ENCODE data around the gene ASB1. TPM values are rescaled to one million over a fixed set of nuclear protein-coding genes. Genes with fewer than 3 reads are reported as not detected.

Gene ASB1
- total and polyA plus RNA-seq, 5 donors, result 46.0 to 74.8 (median 65.5) TPM

GRCh38 chr2:238487652-238488346 is 61.1 kb downstream of the ASB1 start:
- Histone ChIP-seq H3K4me1 (ENCODE audit: control insufficient read depth, insufficient read depth, low read length) (no peaks in the 10 kb centered on the region), H3K27ac (ENCODE audit: low read length) (no peak overlapping the region), H3K4me3 (ENCODE audit: low read length) (no peak overlapping the region), H3K27me3 (ENCODE audit: control insufficient read depth, insufficient read depth) (no peaks in the 10 kb centered on the region), H3K9me3 (ENCODE audit: control insufficient read depth, low read length) (no peaks in the 10 kb centered on the region)
- intact Hi-C loops (cut with DNase I), result no loop called here
- DNase-seq (no peak), ATAC-seq (no peak)
- WGBS, result 87% methylated on average over 12 of the region's 12 CpGs

- ATAC-seq, result no peak
- intact Hi-C loops (cut with DNase I), result no loop called here
- Histone ChIP-seq H3K9me3 (ENCODE audit: control insufficient read depth, low read length) (no peaks in the 10 kb centered on the region), H3K27ac (ENCODE audit: low read length) (no peak overlapping the region), H3K27me3 (ENCODE audit: control insufficient read depth, insufficient read depth) (no peaks in the 10 kb centered on the region), H3K4me1 (ENCODE audit: control insufficient read depth, insufficient read depth, low read length) (no peaks in the 10 kb centered on the region), H3K4me3 (ENCODE audit: low read length) (no peak overlapping the region)
- 85% methylated on average over 10 of the region's 10 CpGs for WGBS
- DNase-seq, result no peak
Measured at GRCh38 chr2:238488347-238488826, 61.7 kb downstream of the ASB1 start.

GRCh38 chr2:238489431-238489830 is 62.7 kb downstream of the ASB1 start:
- ATAC-seq, result no peak
- 91% methylated on average over 14 of the region's 14 CpGs for WGBS
- Histone ChIP-seq H3K27ac (ENCODE audit: low read length) (no peak overlapping the region), H3K9me3 (ENCODE audit: control insufficient read depth, low read length) (no peaks in the 10 kb centered on the region), H3K4me1 (ENCODE audit: control insufficient read depth, insufficient read depth, low read length) (no peaks in the 10 kb centered on the region), H3K27me3 (ENCODE audit: control insufficient read depth, insufficient read depth) (no peaks in the 10 kb centered on the region), H3K4me3 (ENCODE audit: low read length) (no peak overlapping the region)
- peak in 1 of 3 donors; percentile 49 for DNase-seq
- intact Hi-C loops (cut with DNase I), result no loop called here

GRCh38 chr2:238489896-238490295 is 63.2 kb downstream of the ASB1 start:
- ATAC-seq (no peak), DNase-seq (no peak)
- no peak overlapping the region for H3K27ac ChIP-seq (ENCODE audit: low read length)
- intact Hi-C loops (cut with DNase I), result no loop called here
- H3K4me1 ChIP-seq (ENCODE audit: control insufficient read depth, insufficient read depth, low read length), result no peaks in the 10 kb centered on the region
- H3K27me3 ChIP-seq (ENCODE audit: control insufficient read depth, insufficient read depth), result no peaks in the 10 kb centered on the region
- no peak overlapping the region for H3K4me3 ChIP-seq (ENCODE audit: low read length)
- no peaks in the 10 kb centered on the region for H3K9me3 ChIP-seq (ENCODE audit: control insufficient read depth, low read length)

- ATAC-seq, result no peak
- H3K27ac ChIP-seq (ENCODE audit: low read length), result no peak overlapping the region
- DNase-seq, result no peak
- 53% methylated on average over 5 of the region's 5 CpGs for WGBS
- H3K4me3 ChIP-seq (ENCODE audit: low read length), result no peak overlapping the region
- intact Hi-C loops (cut with DNase I), result no loop called here
- H3K9me3 ChIP-seq (ENCODE audit: control insufficient read depth, low read length), result no peaks in the 10 kb centered on the region
- H3K4me1 ChIP-seq (ENCODE audit: control insufficient read depth, insufficient read depth, low read length), result no peaks in the 10 kb centered on the region
- no peaks in the 10 kb centered on the region for H3K27me3 ChIP-seq (ENCODE audit: control insufficient read depth, insufficient read depth)
Measured at GRCh38 chr2:238492840-238493239, 66.1 kb downstream of the ASB1 start.

GRCh38 chr2:238493411-238493810 is 66.7 kb downstream of the ASB1 start:
- ATAC-seq (no peak), DNase-seq (no peak)
- intact Hi-C loops (cut with DNase I), result no loop called here
- Histone ChIP-seq H3K4me1 (ENCODE audit: control insufficient read depth, insufficient read depth, low read length) (no peaks in the 10 kb centered on the region), H3K27ac (ENCODE audit: low read length) (no peak overlapping the region), H3K27me3 (ENCODE audit: control insufficient read depth, insufficient read depth) (no peaks in the 10 kb centered on the region), H3K4me3 (ENCODE audit: low read length) (no peak overlapping the region), H3K9me3 (ENCODE audit: control insufficient read depth, low read length) (no peaks in the 10 kb centered on the region)
- WGBS, result 86% methylated on average over 5 of the region's 5 CpGs

GRCh38 chr2:238493880-238494572 is 67.3 kb downstream of the ASB1 start:
- DNase-seq, result no peak
- 76% methylated on average over 18 of the region's 18 CpGs for WGBS
- no peaks in the 10 kb centered on the region for H3K27me3 ChIP-seq (ENCODE audit: control insufficient read depth, insufficient read depth)
- intact Hi-C loops (cut with DNase I), result no loop called here
- no peaks in the 10 kb centered on the region for H3K9me3 ChIP-seq (ENCODE audit: control insufficient read depth, low read length)
- ATAC-seq, result no peak
- no peak overlapping the region for H3K27ac ChIP-seq (ENCODE audit: low read length)
- H3K4me1 ChIP-seq (ENCODE audit: control insufficient read depth, insufficient read depth, low read length), result no peaks in the 10 kb centered on the region
- no peak overlapping the region for H3K4me3 ChIP-seq (ENCODE audit: low read length)

- Histone ChIP-seq H3K4me1 (ENCODE audit: control insufficient read depth, insufficient read depth, low read length) (no peaks in the 10 kb centered on the region), H3K4me3 (ENCODE audit: low read length) (no peak overlapping the region), H3K27me3 (ENCODE audit: control insufficient read depth, insufficient read depth) (no peaks in the 10 kb centered on the region), H3K27ac (ENCODE audit: low read length) (no peak overlapping the region), H3K9me3 (ENCODE audit: control insufficient read depth, low read length) (no peaks in the 10 kb centered on the region)
- 91% methylated on average over 16 of the region's 16 CpGs for WGBS
- intact Hi-C loops (cut with DNase I), result no loop called here
- DNase-seq, result no peak
- no peak for ATAC-seq
Measured at GRCh38 chr2:238494573-238494961, 67.8 kb downstream of the ASB1 start.

GRCh38 chr2:238495422-238495821 is 68.7 kb downstream of the ASB1 start:
- Histone ChIP-seq H3K9me3 (ENCODE audit: control insufficient read depth, low read length) (no peaks in the 10 kb centered on the region), H3K27ac (ENCODE audit: low read length) (no peak overlapping the region), H3K27me3 (ENCODE audit: control insufficient read depth, insufficient read depth) (no peaks in the 10 kb centered on the region), H3K4me3 (ENCODE audit: low read length) (no peak overlapping the region), H3K4me1 (ENCODE audit: control insufficient read depth, insufficient read depth, low read length) (no peaks in the 10 kb centered on the region)
- 92% methylated on average over 10 of the region's 10 CpGs for WGBS
- no peak for DNase-seq
- ATAC-seq, result no peak
- intact Hi-C loops (cut with DNase I), result no loop called here

GRCh38 chr2:238496756-238497609 is 70.3 kb downstream of the ASB1 start:
- H3K4me3 ChIP-seq (ENCODE audit: low read length), result no peak overlapping the region
- no peak for ATAC-seq
- H3K27me3 ChIP-seq (ENCODE audit: control insufficient read depth, insufficient read depth), result no peaks in the 10 kb centered on the region
- WGBS, result 88% methylated on average over 23 of the region's 23 CpGs
- no peak for DNase-seq
- no peaks in the 10 kb centered on the region for H3K4me1 ChIP-seq (ENCODE audit: control insufficient read depth, insufficient read depth, low read length)
- intact Hi-C loops (cut with DNase I), result no loop called here
- no peaks in the 10 kb centered on the region for H3K9me3 ChIP-seq (ENCODE audit: control insufficient read depth, low read length)
- H3K27ac ChIP-seq (ENCODE audit: low read length), result no peak overlapping the region

GRCh38 chr2:238497610-238498005 is 70.9 kb downstream of the ASB1 start:
- Histone ChIP-seq H3K27ac (ENCODE audit: low read length) (no peak overlapping the region), H3K4me3 (ENCODE audit: low read length) (no peak overlapping the region), H3K9me3 (ENCODE audit: control insufficient read depth, low read length) (no peaks in the 10 kb centered on the region), H3K4me1 (ENCODE audit: control insufficient read depth, insufficient read depth, low read length) (no peaks in the 10 kb centered on the region), H3K27me3 (ENCODE audit: control insufficient read depth, insufficient read depth) (no peaks in the 10 kb centered on the region)
- ATAC-seq (no peak), DNase-seq (no peak)
- intact Hi-C loops (cut with DNase I), result no loop called here
- WGBS, result 92% methylated on average over 7 of the region's 7 CpGs

All from right cardiac atrium (tissue), 5 donors.